Left ventricle myocardium superior (tissue), 1 donor: ENCODE data around the gene PTPRN2. TPM values are rescaled to one million over a fixed set of nuclear protein-coding genes. Genes with fewer than 3 reads are reported as not detected.
"Not testable (repeated sequence)": the region's sequence is repeated elsewhere in the genome, so short reads cannot be mapped to it uniquely, and the experiment has no call there.

ENCODE experiments used
- ATAC-seq: fragments of 200-7000 bp; cut with Tn5 transposase; one replicate; pipeline ENCODE4 v1.9.1; 2020; ENCODE audit warnings: mild to moderate bottlenecking, moderate library complexity
- DNase-seq: peaks from one replicate; pipeline ENCODE4 v3.0.0-alpha.2; 2020
- intact Hi-C: fragments of 100-400 bp; cut with micrococcal nuclease; formaldehyde crosslinking; loops from one replicate; pipeline ENCODE4 v1.11.0; 2022
- total RNA-seq: library from RNA; stranded (reverse); fragmentation: NEBNext Ultra II Directional; extraction: Animal tissue kit (Norgen Biotek cat#: 25700); gene quantifications from one replicate; pipeline ENCODE4 v1.2.1, GENCODE V29; 2021
- donor health status: DM: no; HTN: yes; CAD: no; lungs with severe emphysema.

The PTPRN2 gene
- total RNA-seq, 1 donor from 2014 or later, result 1.3 TPM

DNA sequence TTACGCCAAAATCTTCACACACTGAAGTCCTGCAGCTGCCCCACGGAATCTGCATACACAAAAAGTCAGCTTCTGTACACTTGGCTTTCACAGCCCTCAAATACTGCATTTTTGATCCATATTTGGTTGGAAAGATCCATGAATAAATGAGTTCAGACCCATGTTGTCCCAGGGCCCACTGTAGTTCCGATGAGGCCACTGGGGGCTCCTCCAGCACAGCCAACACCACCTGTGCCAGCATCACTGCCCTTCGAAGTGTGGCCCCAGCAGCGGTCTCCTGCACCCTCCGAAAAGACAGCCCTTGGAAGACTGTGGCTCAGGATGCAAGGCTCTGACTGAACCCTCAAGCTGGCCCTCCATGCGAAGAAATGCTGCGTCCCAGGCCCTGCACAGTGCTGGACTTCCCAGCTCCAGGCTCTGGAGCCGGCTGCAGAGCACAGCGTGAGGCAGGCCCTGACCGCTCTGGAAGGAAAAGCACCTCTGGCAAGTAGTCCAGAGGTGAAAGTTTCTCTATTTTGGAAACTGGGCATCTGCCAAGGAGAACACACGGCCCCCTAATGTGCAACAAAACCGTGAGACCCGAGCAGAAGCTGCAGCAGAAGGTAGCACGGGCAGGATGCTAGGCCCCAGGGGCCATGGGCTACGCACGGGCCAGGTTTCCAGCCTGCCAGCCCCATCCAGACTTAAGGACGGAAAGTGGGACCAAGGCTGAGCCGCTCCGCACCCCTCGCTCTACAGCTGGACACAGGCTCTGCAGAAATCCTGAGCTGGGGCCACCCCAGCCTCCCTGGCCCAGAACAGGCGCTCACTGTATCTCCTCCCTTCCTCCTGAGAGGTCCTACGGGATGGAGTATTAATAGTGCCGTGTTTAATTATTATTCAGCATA lies 62.6 kb downstream of the PTPRN2 start:
- DNase-seq (no peak), ATAC-seq (no peak)
- intact Hi-C loops, result no loop called here

DNA sequence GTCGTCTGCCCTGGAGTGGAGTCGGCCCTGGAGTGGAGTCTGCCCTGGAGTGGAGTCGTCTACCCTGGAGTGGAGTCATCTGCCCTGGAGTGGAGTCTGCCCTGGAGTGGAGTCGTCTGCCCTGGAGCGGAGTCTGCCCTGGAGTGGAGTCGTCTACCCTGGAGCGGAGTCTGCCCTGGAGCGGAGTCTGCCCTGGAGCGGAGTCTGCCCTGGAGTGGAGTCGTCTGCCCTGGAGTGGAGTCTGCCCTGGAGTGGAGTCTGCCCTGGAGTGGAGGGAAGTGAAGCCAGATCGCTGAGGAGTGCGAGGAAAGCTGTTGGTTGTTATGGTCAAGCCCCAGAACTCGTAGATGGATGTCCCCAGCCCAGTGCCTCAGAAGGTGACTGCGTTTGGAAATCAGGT lies 63.3 kb downstream of the PTPRN2 start:
- ATAC-seq, DNase-seq, intact Hi-C loops: not testable (repeated sequence)

DNA sequence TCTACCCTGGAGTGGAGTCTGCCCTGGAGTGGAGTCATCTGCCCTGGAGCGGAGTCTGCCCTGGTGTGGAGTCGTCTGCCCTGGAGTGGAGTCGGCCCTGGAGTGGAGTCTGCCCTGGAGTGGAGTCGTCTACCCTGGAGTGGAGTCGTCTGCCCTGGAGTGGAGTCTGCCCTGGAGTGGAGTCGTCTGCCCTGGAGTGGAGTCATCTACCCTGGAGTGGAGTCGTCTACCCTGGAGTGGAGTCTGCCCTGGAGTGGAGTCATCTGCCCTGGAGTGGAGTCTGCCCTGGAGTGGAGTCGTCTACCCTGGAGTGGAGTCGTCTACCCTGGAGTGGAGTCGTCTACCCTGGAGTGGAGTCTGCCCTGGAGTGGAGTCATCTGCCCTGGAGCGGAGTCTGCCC lies 63.7 kb downstream of the PTPRN2 start:
- intact Hi-C loops, DNase-seq, ATAC-seq: not testable (repeated sequence)

DNA sequence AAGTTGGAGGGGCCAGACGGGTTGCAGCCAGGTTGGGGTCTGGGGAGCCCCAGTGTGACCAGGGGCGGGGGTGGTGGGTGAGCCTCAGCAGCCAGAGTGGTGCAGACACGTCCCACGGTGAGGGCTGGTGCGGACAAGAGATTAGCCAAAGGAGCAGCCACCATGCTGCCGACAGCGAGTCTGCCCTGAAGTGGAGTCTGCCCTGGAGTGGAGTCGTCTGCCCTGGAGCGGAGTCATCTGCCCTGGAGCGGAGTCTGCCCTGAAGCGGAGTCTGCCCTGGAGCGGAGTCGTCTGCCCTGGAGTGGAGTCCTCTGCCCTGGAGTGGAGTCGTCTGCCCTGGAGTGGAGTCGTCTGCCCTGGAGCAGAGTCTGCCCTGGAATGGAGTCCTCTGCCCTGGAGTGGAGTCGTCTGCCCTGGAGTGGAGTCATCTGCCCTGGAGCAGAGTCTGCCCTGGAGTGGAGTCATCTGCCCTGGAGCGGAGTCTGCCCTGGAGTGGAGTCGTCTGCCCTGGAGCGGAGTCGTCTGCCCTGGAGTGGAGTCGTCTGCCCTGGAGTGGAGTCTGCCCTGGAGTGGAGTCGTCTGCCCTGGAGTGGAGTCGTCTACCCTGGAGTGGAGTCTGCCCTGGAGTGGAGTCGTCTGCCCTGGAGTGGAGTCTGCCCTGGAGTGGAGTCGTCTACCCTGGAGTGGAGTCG lies 64.3 kb downstream of the PTPRN2 start:
- intact Hi-C loops, DNase-seq, ATAC-seq: not testable (repeated sequence)

DNA sequence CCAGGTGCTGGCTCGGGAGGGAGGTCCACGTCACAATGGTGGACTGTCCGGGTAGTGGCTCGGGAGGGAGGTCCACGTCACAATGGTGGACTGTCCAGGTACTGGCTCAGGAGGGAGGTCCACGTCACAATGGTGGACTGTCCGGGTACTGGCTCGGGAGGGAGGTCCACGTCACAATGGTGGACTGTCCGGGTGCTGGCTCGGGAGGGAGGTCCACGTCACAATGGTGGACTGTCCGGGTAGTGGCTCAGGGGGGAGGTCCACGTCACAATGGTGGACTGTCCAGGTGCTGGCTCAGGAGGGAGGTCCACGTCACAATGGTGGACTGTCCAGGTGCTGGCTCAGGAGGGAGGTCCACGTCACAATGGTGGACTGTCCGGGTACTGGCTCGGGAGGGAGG lies 65.8 kb downstream of the PTPRN2 start:
- intact Hi-C loops, DNase-seq, ATAC-seq: not testable (repeated sequence)

DNA sequence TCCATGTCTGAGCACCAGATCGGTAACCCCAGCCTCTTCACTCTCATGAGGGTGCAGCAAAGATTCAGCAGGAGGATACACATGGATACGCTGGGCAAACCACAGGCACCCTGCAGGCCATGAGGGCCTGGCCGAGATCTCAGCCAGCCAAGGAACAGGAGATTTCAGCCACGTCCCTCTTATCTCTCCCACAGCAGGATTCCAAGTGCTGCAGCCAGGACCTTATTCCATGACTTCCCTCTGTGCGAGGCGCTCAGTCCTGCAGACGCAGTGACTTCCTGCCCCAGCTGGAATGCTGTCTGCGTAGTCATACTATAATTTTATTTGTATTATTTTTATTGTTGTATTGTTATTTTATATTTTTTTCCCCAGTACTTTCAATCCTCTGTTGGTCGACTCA lies 66.8 kb downstream of the PTPRN2 start:
- ATAC-seq, result no peak

DNA sequence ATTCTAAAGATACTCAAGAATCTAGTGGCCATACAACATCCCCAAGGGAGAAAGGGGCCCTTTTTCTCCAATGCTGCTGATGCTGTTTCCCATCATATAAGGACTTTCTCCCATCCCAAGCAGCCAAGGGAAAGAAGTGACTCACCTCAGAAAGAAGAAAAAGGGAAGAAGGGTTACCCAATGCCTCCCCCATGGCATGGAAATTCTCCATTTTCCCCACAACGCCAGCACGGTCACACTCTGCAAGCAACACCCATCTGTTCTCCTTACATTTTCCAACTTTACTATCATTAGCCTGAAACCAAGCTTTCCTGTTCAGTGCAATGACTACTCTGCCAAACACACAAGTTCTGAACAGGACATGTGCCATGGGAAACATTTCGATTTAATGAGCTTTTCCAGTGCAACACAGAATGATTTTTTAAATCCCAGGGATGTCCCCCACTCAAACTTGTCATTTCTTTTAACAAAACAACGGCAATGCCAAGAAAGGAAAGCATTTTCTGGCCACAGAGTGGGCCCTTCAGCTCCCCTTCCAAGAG lies 67.9 kb downstream of the PTPRN2 start:
- ATAC-seq, result no peak
- intact Hi-C loops, result no loop called here
- no peak for DNase-seq

More for the DNA sequence above, 66.8 kb downstream of the PTPRN2 start:
- DNase-seq, result no peak
- intact Hi-C loops, result no loop called here

DNA sequence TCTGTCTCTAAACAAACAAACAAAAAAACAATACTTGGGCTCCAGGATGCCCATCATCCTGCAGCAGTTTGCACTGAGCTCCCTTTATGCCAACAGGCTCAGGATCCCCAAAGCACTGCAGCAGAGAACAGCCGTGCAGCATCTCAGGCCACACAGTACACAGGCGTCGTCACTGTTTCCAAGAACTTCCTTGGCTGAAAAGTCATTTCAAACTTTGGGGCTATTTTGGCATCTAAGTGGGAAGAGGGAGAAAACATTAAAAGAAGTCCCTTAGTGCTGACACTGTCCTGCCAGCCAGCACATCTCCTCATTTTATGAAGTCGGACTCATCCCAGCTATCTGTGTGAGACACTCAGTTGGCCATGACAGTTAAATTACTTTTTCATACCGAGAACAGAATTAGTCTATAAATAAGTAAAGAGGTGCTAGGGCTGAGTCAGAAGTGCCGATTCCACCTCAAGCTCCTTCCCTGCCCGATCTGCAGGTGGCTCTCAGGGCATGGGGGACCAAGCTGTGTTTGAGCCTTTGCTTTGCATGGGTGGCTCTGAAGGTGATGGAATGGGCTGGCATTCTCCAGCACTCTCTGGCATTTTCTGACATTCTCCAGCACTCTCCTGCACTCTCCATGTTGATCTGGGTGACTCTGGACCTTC lies 68.5 kb downstream of the PTPRN2 start:
- DNase-seq (no peak), ATAC-seq (no peak)
- intact Hi-C loops, result no loop called here

DNA sequence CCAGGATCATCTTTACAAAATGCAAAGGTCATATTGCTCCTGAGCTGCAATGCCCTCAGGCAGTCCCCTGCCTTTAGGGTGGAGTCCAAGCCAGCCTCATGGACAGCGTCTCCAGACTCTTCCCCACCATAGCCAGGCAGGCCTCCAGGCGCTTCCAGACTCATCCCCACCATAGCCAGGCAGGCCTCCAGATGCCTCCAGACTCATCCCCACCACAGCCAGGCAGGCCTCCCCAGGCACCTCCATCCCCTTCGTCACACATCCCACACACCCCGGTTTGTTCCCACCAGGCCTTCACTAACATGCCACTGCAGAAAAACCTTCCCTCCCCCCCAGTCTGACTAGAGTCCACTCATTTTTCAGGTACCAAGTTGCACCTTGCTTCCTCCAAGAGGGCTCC lies 70.1 kb downstream of the PTPRN2 start:
- ATAC-seq (no peak), DNase-seq (no peak)
- intact Hi-C loops, result no loop called here

DNA sequence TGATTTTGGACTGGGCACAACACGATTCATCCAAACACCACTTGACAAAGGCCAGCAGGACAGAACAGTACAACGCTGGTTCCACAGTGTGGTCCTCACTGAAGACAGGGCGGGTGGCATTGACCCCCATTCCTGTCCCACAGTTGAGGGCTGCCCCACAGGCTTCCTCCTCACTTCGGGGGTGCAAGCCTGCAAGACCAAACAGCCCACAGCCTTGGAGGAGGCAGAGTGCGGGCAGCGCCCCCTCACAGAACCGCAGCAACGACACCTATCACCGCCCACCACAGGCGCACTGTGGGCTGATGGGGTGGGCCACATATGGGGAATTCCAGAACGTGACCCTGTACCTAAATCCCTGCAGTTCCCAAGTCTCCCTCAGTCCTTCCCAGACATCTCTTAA lies 70.6 kb downstream of the PTPRN2 start:
- ATAC-seq, result no peak
- no peak for DNase-seq
- intact Hi-C loops, result no loop called here

DNA sequence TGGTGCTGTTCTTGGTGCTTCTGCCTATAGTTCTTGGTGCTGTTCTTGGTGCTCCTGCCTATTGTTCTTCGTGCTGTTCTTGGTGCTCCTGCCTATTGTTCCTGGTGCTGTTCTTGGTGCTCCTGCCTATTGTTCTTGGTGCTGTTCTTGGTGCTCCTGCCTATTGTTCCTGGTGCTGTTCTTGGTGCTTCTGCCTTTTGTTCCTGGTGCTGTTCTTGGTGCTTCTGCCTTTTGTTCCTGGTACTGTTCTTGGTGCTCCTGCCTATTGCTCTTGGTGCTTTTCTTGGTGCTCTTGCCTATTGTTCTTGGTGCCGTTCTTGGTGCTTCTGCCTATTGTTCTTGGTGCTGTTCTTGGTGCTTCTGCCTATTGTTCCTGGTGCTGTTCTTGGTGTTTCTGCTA lies 71.1 kb downstream of the PTPRN2 start:
- DNase-seq (no peak), ATAC-seq (no peak)
- intact Hi-C loops, result no loop called here

DNA sequence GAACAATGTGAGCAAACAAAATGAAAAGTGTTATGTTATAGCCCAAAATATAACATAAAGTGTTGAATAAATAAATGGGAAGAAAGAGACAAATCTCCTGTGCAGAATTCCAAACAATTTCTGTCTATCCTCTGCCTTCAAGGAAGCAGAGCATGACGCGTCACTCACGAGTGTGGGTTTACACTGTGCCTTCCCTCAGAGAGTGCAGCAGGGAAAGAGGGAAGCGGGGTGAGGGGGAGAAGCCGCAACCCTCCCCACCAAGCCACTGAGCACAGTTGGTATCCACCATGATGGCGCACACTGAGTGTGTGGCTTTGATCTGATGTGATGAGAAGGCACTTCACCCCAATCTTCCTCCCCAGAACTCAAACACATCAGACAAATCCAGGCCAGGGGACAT lies 74.8 kb downstream of the PTPRN2 start:
- intact Hi-C loops, result no loop called here
- DNase-seq (no peak), ATAC-seq (no peak)

DNA sequence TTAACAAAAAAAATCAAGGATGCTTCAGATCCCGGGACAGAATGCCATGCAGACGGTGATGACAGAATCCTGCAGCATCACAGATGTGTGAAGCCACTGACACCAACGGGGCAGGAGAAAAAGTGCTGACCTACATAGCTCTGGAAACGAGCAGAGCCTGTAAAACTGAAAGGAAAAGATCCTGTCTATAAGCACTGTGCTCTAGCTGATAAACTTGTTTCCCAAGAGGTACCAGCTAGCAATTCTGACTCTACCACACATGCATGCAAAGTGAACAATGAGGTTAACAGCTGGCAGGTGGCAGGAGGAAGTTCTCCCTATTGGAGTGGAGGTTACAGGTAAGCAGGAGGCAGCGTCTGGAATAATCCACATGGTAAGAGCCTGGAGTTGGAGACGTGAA lies 75.6 kb downstream of the PTPRN2 start:
- intact Hi-C loops, result no loop called here
- ATAC-seq (no peak), DNase-seq (no peak)

DNA sequence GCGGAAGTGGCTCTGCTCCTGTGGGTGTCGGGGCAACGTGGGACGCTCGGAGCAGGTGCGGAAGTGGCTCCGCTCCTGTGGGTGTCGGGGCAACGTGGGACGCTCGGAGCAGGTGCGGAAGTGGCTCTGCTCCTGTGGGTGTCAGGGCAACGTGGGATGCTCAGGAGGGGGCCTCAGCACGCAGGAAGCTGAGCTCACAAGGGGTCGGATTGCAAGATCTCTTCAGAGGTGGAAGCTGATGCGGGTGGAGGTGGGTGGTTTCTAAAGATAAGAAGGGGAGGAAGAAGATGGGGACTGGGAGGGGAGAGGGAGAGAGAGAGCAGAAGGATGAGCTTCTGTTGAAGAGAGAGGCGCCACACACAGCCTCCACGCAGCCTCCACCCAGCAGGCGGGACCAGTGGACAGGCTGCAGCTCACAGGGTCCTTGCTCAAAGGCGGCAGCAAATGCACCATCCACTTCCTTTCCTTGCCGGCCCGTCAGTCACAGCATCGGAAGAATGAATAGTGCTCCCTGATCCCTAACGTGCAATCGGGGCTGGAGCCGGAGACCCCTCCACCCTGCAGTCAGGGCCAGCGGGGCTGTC lies 78.7 kb downstream of the PTPRN2 start:
- intact Hi-C loops, result no loop called here
- no peak for ATAC-seq
- DNase-seq, result no peak

DNA sequence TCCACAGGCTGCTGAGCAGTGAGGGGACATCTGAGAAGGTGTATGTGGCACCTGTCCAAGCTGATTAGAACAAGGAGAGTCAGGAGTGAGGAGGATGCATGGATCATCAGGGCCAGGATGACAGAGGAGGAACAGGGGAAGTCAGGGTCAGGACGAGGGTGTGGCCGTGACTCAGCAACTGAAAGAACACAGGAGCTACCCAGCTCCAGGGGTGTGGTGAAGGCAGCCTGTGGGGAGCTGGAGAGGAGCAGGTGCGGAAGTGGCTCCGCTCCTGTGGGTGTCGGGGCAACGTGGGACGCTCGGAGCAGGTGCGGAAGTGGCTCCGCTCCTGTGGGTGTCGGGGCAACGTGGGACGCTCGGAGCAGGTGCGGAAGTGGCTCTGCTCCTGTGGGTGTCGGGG lies 79.3 kb downstream of the PTPRN2 start:
- intact Hi-C loops, ATAC-seq, DNase-seq: not testable (repeated sequence)

DNA sequence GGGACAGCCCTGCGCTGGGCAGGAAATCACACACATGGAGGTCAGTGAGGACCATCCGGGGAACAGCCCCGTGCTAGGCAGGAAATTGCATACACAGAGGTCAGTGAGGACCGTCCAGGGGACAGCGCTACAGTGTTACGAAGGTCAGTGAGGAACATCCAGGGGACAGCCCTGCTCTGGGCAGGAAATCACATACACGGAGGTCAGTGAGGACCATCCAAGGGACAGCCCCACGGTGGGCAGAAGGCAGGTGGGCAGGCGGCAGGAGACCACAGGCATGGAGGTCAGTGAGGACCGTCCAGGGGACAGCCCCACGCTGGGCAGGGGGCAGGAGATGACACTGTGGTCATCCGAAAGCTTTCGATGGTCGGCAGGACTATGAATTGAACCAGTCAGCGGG lies 79.7 kb downstream of the PTPRN2 start:
- DNase-seq (no peak), ATAC-seq (no peak)
- intact Hi-C loops, result no loop called here

DNA sequence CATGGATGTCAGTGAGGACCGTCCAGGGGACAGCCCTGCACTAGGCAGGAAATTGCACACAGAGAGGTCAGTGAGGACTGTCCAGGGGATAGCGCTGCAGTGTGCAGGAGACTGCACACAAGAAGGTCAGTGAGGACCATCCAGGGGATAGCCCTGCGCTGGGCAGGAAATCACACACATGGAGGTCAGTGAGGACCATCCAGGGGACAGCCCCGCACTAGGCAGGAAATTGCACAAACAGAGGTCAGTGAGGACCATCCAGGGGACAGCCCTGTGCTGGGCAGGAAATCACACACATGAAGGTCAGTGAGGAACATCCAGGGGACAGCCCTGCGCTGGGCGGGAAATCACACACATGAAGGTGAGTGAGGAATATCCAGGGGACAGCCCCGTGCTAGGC lies 80.4 kb downstream of the PTPRN2 start:
- DNase-seq, intact Hi-C loops, ATAC-seq: not testable (repeated sequence)

DNA sequence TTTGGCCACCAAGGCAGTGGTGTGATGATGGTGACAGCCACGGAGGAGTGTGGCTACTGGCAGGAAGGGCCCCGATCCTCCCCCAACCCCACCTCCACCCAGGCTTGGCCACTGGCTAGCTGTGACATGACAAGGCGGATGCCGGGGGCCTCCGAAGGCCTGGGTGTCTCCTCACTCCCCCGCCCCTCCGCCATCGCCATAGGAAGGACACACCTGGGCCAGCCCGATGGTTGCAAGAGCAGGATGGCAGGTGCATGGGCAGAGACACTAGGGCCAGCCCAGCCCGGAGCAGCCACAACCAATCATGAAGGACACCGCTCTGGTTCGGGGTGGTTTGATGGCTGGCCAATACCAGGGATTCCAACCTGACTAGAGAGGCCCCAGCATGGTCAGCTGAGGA lies 81.0 kb downstream of the PTPRN2 start:
- intact Hi-C loops, result no loop called here
- DNase-seq (no peak), ATAC-seq (no peak)

DNA sequence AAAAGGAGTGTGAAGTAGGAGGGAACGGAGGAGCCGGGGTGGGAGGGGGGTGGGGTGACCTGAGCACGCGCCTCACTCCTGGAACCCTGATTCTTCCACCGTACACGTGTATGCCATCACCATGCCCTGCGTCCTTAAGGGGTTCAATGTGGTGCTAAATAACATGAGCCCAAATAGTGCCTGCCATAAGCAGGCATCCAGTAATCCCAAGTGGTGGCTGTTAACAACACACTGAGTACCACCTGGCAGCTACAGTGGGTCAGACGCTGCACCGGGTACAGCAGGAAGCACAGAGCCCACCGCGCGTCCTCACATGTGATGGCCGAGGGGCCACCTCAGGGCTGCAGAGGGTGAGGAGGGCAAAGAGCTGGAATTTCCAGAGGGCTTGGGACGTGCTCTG lies 81.9 kb downstream of the PTPRN2 start:
- DNase-seq, result no peak
- intact Hi-C loops, result no loop called here
- ATAC-seq, result no peak
